Kidney glomerular epithelial cell (primary cell): ENCODE measurements around the gene KIF1B.
"Not testable (repeated sequence)": the region's sequence is repeated elsewhere in the genome, so short reads cannot be mapped to it uniquely, and the experiment has no call there.

Experiments used
- DNase-seq: peaks from one replicate; lab custom pipeline; 2025; lab: John Stamatoyannopoulos, UW

The KIF1B gene

GRCh38 chr1:10192263-10192662 lies 18.1 kb upstream of the KIF1B start:
- no peak for DNase-seq

DNA sequence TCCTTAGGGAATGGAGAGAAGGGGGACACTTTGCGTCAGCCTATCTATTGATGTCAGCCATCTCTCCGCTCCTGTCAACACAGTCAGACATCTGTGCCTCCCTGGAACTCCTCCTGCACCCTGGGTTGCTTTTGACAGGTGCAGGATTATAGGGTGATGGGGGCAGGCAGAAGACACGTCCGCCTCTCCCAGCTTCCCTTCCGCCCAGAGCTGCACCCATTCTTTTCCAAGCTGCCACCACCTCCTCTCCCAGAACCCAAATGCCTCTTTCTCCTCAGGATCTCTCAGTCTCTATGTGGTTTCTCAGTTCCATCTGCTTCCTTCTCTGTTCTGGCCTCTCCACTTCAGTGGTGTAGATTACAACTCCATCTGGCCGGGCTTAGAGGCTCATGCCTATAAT lies 17.1 kb upstream of the KIF1B start:
- no peak for DNase-seq

GRCh38 chr1:10195570-10195969 lies 14.8 kb upstream of the KIF1B start:
- no peak for DNase-seq

GRCh38 chr1:10196976-10197375 lies 13.4 kb upstream of the KIF1B start:
- no peak for DNase-seq

GRCh38 chr1:10200620-10201019 lies 9.8 kb upstream of the KIF1B start:
- DNase-seq, result no peak

- DNase-seq, result no peak
Observed at GRCh38 chr1:10204003-10204642, 6.2 kb upstream of the KIF1B start.

DNA sequence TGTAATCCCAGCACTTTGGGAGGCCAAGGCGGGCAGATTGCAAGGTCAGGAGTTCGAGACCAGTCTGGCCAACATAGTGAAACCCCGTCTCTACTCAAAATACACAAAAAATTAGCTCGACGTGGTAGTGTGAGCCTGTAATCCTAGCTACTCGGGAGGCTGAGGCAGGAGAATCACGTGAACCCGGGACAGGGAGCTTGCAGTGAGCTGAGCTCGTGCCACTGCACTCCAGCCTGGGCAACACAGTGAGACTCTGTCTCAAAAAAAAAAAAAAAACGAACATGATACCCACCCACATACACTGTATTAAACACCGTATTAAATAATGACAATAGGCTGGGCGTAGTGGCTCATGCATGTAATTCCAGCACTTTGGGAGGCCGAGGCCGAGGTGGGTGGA lies 5.2 kb upstream of the KIF1B start:
- DNase-seq, result not testable (repeated sequence)

GRCh38 chr1:10207810-10208209 lies 2.6 kb upstream of the KIF1B start:
- DNase-seq, result no peak

DNA sequence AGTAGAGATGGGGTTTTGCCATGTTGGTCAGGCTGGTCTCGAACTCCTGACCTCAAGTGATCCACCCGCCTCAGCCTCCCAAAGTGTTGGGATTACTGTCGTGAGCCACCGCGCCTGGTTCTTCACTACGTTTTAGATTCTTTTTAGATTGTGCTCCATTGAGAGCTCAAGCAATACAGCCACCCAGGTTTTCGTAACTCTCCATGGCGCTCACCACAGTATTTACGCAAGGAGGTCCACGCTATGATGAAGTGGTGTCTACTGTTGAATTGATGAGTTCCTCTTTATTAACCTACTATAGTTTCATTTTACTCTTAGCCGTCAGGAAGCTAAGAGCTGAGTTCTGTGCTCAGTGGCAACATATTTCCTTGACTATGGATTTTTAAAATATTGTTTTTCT lies 1.8 kb upstream of the KIF1B start:
- no peak for DNase-seq

- DNase-seq, result no peak
Observed at GRCh38 chr1:10209590-10209904, 823 bp upstream of the KIF1B start.

GRCh38 chr1:10210841-10211804 lies 753 bp downstream of the KIF1B start:
- DNase-seq, result peak; percentile 88

- DNase-seq, result peak; percentile 83
Observed at GRCh38 chr1:10211805-10212410, 1.5 kb downstream of the KIF1B start.

DNA sequence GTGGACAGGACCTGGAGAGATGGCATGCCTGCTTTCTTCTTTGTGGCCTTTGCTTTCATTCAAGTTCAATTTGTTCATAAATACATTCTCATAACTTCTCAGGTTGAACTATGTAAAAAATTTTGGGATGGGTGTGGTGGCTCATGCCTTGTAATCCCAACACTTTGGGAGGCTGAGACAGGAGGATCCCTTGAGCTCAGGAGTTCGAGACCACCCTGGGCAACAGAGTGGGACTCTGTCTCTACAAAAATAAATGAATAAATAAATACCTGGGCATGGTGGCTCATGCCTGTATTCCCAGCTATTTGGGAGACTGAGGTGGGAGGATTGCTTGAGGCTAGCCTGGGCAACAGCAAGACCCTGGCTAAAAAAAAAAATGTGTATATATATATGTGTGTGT lies 2.1 kb downstream of the KIF1B start:
- no peak for DNase-seq

- no peak for DNase-seq
Observed at GRCh38 chr1:10213186-10213705, 2.9 kb downstream of the KIF1B start.

DNA sequence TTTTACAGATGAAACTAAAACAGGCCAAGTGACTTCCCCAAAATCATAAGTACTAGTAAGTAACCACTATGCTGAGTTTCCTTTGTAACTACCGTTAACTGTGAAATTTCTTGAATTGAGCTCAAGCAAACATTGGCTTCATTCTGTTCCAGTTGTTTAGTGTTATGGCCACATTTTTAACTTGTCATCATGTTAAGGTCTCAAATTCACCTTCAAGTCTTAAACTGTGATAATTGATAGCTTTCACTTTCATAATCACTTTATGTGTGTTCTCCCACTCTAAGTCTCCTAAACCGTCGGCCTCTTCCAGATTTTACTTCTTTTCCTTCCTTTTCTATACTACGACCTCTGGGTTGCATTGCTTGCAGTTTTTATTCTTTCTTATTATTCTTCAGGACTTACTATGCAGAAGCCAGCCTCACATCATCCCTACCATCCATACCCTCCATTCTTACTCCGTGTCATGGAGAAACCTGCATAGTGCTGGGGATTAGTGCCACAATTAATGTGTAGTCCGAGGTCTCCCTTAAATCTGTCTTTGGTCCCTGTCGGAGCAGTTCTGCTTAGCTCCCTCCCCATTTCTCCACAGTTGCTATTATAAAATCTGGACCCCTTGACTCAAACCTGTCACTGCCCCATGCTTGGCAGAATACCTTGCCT lies 5.8 kb downstream of the KIF1B start:
- no peak for DNase-seq

DNA sequence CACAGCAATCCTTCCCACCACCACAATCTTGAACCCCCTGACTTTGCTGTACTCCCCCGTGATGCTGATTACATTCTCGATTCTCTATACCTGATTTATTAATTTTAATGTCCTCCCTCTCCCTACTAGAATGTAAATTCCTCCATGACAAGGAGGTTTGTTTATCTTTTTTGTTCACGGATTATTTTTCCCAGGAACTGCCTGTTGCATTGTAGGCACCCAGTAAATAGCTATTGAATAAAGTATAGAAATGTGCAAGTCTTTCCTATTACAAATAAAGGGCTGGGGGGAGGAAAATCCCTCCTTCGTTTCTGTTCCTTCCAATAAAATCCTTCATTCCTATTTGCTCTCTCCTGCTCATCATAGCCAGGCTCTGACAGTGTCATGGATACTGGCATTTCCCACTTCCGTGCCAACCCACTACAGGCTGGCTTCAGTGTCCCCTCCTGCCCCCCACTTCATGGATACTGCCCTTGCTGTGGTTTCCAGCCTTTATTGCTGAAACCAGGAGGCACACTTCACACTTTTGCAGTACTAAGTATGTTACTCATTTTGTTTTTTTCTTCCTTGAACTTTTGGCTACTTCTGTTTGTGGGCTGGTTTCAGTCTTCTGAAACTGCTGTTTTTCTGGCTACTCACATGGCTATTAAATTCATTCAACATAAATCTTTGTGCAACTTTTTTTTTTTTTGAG lies 7.5 kb downstream of the KIF1B start:
- DNase-seq, result peak; percentile 35

- no peak for DNase-seq
Observed at GRCh38 chr1:10220200-10220599, 9.8 kb downstream of the KIF1B start.

DNA sequence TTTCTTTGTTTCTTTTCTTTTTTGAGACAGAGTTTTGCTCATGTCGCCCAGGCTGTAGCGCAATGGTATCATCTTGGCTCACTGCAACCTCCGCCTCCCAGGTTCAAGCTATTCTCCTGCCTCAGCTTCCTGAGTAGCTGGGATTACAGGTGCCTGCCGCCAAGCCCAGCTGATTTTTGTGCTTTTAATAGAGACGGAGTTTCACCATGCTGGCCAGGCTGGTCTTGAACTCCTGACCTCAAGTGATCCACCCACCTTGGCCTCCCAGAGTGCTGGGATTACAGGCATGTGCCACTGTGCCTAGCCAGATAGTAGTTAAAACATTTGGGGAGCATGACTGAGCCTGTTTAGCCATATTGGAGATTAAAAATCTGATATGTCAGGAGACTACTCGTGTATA lies 10.3 kb downstream of the KIF1B start:
- not testable (repeated sequence) for DNase-seq

DNA sequence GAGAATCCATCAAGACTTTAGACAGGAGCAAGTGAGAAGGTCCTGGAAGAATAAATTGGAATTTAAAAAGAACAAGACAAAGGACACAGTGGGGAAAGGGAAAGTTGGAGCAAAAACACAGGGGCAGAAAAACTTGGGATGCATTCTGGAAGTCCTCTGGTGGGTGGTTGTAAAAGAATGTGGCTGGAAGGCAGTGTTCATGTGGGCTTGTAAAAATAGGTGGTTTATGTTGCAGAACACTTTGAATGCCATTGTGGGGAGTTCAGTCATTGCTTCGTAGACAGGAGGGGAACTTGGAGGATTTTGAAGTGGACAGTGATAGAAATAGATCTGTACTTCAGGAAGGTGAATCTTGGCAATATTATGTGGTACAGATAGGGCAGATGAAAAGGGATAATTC lies 15.2 kb downstream of the KIF1B start:
- DNase-seq, result peak; percentile 54

DNA sequence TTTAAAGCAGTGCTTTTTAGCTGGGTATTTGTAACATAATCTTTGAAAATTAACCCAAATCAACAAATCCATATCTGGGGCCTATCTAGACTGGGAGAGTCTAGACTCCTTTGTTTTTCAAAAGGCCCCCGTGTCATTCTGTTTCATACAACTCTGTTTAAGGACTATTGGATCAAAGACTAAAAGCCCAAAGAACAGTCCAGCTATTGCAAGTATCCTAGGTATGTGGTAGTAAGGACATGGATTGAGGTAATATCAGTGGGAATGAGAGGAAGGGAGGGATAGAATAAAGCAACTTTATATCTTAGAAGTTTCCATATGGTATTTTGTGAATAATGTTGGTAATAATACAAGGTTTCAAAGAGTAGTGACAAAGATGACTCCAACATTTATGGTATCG lies 18.2 kb downstream of the KIF1B start:
- no peak for DNase-seq

- DNase-seq, result no peak
Observed at GRCh38 chr1:10229903-10230302, 19.5 kb downstream of the KIF1B start.

GRCh38 chr1:10232163-10232562 lies 21.8 kb downstream of the KIF1B start:
- DNase-seq, result no peak
